Central memory CD8-positive, alpha-beta T cell (primary cell): ENCODE results near the gene NRP2.

Experiments
- ATAC-seq: fragments of 150-1000 bp; cut with Tn5 transposase; replicated peaks from 2 replicates; pipeline ENCODE4 v1.10.0; 2022; ENCODE audit warnings: mild to moderate bottlenecking, moderate FRiP score, moderate number of reproducible peaks; ENCODE audit not compliant: poor library complexity, severe bottlenecking; ENCODE audit errors: extremely low read depth
- DNase-seq, 2 donors: peaks; one replicate each; pipeline ENCODE4 v3.0.0; 2021; ENCODE audit warnings: low spot score in 2 of 2
- H3K27ac Mint-ChIP-seq: one replicate; pipeline ENCODE4 v1.8.0; 2022; ENCODE audit warnings: low read depth, mild to moderate bottlenecking, moderate library complexity, mixed read lengths
- H3K27me3 Mint-ChIP-seq: one replicate; pipeline ENCODE4 v1.8.0; 2022; ENCODE audit warnings: mixed read lengths
- H3K36me3 Mint-ChIP-seq: one replicate; pipeline ENCODE4 v1.8.0; 2022; ENCODE audit warnings: mild to moderate bottlenecking, moderate library complexity, mixed read lengths; ENCODE audit not compliant: insufficient read depth
- H3K4me1 Mint-ChIP-seq: one replicate; pipeline ENCODE4 v1.8.0; 2022; ENCODE audit warnings: mixed read lengths
- H3K4me3 Mint-ChIP-seq: one replicate; pipeline ENCODE4 v1.8.0; 2022; ENCODE audit warnings: mild to moderate bottlenecking, moderate library complexity, mixed read lengths
- H3K9me3 Mint-ChIP-seq: one replicate; pipeline ENCODE4 v1.8.0; 2022; ENCODE audit warnings: mixed read lengths

NRP2 gene

DNA sequence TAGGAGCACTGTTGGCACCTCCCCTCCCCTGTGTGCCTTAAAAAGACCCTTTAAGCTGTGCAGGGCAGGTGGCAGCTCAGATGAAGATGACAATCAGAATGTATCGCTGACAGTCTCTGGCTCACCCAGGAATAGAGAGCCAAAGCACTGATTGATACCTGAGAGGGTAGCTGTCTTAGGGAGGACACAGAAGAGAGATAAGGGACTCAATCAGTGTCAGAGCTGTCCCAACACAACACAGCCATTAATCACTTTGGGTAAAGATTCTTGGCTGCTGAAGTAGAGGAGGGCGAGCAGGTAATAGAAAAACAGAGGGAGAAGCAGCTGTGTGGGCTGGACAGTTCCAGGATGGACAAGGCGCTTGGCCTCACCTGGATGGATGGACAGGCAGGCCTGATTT lies 124.9 kb downstream of the NRP2 start:
- no peak overlapping the region for H3K4me3 Mint-ChIP-seq
- no peak for ATAC-seq
- no peak overlapping the region for H3K27ac Mint-ChIP-seq
- H3K27me3 Mint-ChIP-seq: peaks cover 28% of the 10 kb centered on the region
- no peak for DNase-seq
- no peaks in the 10 kb centered on the region for H3K36me3 Mint-ChIP-seq
- H3K4me1 Mint-ChIP-seq: no peaks in the 10 kb centered on the region
- H3K9me3 Mint-ChIP-seq: no peaks in the 10 kb centered on the region

DNA sequence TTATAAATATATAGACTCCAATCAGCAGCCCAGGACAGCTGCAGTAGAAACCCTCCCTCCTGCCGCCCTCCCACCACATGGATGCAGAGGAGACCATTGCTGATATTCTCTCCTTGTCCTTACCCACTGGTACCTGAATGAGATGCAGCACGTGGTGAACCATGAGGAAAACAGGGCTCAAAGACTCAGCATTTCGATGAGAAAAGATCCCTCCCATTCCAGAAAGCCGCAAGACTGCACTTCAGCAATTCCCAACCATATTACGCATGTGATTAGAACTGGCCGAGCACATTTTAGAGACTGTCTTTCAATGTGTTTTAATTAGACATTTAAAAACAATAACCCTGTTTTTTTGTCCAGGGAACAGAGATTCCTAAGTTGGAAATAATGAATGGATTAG lies 125.5 kb downstream of the NRP2 start:
- no peaks in the 10 kb centered on the region for H3K4me1 Mint-ChIP-seq
- DNase-seq: no peak
- no peaks in the 10 kb centered on the region for H3K9me3 Mint-ChIP-seq
- peaks cover 23% of the 10 kb centered on the region for H3K27me3 Mint-ChIP-seq
- H3K4me3 Mint-ChIP-seq: no peak overlapping the region
- no peak overlapping the region for H3K27ac Mint-ChIP-seq
- ATAC-seq: no peak
- no peaks in the 10 kb centered on the region for H3K36me3 Mint-ChIP-seq

DNA sequence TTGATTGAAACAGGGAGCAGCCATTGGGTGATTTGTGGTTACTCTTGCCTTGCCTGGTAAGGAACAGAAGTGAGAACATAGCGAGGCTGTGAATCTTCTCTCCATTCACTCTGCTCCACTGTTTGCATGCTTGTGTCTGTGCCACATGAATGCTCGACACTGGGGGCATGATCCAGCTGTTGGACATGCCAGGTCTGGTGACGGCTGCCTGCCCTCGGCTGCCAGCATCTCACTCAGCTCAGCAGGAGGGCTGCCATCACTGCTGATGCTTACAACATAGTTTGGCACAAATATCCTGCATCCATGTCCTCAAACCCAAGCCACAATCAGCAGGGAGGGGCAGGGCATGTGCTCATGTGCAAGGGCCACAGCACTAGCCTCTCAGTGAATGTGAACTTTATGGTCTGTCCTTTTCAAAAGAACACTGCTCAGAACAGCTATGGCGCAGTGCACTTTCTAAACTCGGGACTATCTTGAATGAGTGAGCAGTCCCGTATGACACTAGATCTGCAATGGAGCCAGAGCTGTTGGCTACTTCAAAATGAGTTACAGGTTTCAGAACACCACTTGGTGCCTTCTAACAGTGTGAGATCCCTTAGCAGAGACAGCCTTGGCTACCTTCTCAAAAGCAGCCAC lies 126.3 kb downstream of the NRP2 start:
- no peak for ATAC-seq
- H3K27me3 Mint-ChIP-seq: peaks cover 19% of the 10 kb centered on the region

DNA sequence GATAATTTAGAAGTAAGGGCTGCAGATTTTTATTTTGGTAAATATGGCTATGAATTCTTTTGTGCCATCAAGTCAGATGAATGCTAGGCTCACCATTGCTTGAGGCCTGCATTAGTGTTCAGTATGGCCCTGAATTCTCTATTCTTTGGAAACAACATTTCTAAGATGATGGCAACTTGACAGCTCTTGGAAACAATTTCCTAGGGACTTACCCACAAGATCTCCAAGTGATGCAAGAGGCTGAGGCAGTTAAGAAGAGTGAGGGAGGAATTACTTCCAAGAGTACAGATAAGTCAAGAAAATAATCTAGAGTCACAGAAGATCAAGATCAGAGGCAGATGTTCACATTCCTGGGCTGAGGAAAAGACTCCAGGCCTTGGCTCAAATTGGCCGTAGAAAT lies 129.1 kb downstream of the NRP2 start:
- Mint-ChIP-seq H3K36me3 (no peaks in the 10 kb centered on the region), H3K4me3 (no peak overlapping the region), H3K4me1 (no peaks in the 10 kb centered on the region), H3K27ac (no peak overlapping the region), H3K9me3 (no peaks in the 10 kb centered on the region), H3K27me3 (peaks cover 17% of the 10 kb centered on the region)
- DNase-seq (no peak), ATAC-seq (no peak)

More for the DNA sequence above, 126.3 kb downstream of the NRP2 start:
- Mint-ChIP-seq H3K27ac (no peak overlapping the region), H3K9me3 (no peaks in the 10 kb centered on the region), H3K36me3 (no peaks in the 10 kb centered on the region), H3K4me1 (no peaks in the 10 kb centered on the region), H3K4me3 (no peak overlapping the region)
- DNase-seq: no peak

DNA sequence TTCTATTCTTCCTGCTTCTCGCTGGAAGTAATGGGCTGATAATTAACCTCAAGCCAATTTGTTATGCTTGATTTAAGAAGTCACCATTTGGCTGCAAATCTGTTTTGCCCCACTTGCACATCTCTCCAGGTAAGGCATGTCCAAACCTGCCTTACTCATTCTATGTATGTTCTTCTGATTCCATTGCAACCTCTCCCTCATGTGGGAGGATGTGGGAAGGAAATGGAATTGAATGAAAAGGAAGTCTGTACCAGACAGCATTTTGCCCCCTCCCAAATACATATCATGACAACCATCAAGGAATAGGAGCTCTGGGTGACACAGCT lies 131.7 kb downstream of the NRP2 start:
- H3K36me3 Mint-ChIP-seq: no peaks in the 10 kb centered on the region
- H3K27ac Mint-ChIP-seq: no peak overlapping the region
- H3K4me3 Mint-ChIP-seq: no peak overlapping the region
- ATAC-seq (no peak), DNase-seq (no peak)
- no peaks in the 10 kb centered on the region for H3K4me1 Mint-ChIP-seq
- H3K9me3 Mint-ChIP-seq: no peaks in the 10 kb centered on the region
- H3K27me3 Mint-ChIP-seq: peaks cover 32% of the 10 kb centered on the region

DNA sequence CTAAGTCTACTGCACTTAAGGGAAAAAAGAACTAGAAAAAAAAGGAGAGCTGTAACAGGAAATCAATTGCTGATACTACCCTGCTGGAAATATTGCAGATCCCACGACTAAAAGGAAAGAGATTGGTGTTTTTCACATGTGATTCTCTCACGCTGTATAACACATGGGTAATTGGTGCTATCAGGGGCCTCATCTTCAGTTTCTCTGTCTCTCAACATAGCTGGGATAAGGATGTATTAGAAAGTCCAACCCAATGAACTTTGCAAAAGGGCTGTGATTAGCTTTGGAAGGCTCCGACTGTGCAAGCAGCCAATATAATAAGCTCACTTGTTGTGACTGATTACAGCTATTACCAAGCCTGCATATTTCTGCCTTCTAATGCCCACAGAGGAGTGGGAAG lies 133.4 kb downstream of the NRP2 start:
- DNase-seq: no peak
- peaks cover 37% of the 10 kb centered on the region for H3K27me3 Mint-ChIP-seq
- H3K4me3 Mint-ChIP-seq: no peak overlapping the region
- H3K9me3 Mint-ChIP-seq: no peaks in the 10 kb centered on the region
- ATAC-seq: no peak
- no peak overlapping the region for H3K27ac Mint-ChIP-seq
- no peaks in the 10 kb centered on the region for H3K4me1 Mint-ChIP-seq
- H3K36me3 Mint-ChIP-seq: no peaks in the 10 kb centered on the region

DNA sequence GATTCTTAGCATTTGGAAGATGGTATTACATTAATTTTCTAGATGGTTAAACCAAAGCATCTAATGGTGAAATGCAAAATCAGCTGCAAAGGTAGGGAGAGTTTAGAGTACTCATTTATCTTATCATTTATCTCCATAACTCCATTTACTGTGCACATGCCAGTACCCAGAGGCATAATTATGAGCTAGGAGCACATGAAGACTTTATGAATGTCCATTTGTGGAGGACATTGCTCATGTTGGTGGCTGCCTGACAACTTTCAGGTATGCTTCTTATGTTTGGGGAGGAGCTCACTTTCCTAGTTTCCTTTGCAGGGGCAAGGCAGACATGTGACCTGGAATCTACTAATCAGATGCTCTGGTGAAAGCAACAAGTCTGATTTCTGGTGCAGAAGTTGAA lies 134.0 kb downstream of the NRP2 start:
- DNase-seq: no peak
- no peak overlapping the region for H3K4me3 Mint-ChIP-seq
- no peaks in the 10 kb centered on the region for H3K4me1 Mint-ChIP-seq
- peaks cover 43% of the 10 kb centered on the region for H3K27me3 Mint-ChIP-seq
- no peak for ATAC-seq
- no peaks in the 10 kb centered on the region for H3K9me3 Mint-ChIP-seq
- no peaks in the 10 kb centered on the region for H3K36me3 Mint-ChIP-seq
- H3K27ac Mint-ChIP-seq: no peak overlapping the region

DNA sequence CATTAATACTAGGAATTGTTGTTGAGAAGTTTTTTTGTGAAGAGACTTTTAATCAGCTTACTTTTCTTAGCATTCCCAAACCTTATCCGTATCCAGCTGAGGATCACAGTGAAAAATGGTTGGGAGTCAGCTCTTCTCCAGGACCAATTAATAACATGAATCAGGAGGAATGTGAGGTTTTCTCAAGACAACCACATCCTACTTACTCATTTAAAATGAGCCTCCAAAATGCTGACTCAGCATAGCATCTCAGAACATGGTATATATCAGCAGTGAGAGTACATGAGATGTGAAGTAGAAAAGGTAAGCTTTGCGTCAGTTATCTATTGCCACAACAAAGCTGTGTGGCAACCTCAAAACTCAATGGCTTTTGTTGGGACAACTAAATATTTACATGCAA lies 140.3 kb downstream of the NRP2 start:
- H3K36me3 Mint-ChIP-seq: no peaks in the 10 kb centered on the region
- DNase-seq (no peak), ATAC-seq (no peak)
- H3K9me3 Mint-ChIP-seq: peaks cover 6% of the 10 kb centered on the region
- no peak overlapping the region for H3K4me3 Mint-ChIP-seq
- no peak overlapping the region for H3K27ac Mint-ChIP-seq
- no peaks in the 10 kb centered on the region for H3K4me1 Mint-ChIP-seq
- peaks cover 39% of the 10 kb centered on the region for H3K27me3 Mint-ChIP-seq

DNA sequence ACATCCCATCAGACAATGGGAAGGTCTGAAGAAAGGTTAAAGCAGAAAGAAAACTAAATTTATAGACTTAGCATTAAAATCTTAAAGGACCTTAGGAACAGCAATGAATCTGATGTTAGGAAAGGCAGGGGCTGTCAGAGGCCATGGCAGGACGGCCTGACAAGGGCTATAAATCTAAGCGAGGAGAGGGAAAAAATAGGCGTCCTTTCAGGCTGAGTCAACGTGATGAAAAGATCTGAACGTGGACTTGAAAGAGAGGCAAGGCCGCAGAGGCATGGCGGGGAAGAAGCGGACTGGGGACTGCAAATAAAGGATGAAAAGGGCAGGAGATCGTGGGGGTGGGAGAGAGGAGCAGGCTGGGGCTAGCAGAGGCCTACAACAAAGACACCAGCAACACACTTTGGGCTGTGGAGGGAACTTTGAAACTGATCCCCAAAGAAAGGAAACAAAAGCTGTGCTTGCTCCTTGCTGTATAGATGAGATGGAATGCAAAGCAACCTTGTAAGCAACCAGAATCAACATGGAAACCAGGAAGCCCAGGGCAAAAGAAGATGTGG lies 145.6 kb downstream of the NRP2 start:
- H3K36me3 Mint-ChIP-seq: no peaks in the 10 kb centered on the region
- peaks cover 6% of the 10 kb centered on the region for H3K9me3 Mint-ChIP-seq
- H3K4me3 Mint-ChIP-seq: no peak overlapping the region
- no peak for ATAC-seq
- DNase-seq: no peak
- H3K4me1 Mint-ChIP-seq: no peaks in the 10 kb centered on the region
- no peak overlapping the region for H3K27ac Mint-ChIP-seq
- H3K27me3 Mint-ChIP-seq: peaks cover 18% of the 10 kb centered on the region

DNA sequence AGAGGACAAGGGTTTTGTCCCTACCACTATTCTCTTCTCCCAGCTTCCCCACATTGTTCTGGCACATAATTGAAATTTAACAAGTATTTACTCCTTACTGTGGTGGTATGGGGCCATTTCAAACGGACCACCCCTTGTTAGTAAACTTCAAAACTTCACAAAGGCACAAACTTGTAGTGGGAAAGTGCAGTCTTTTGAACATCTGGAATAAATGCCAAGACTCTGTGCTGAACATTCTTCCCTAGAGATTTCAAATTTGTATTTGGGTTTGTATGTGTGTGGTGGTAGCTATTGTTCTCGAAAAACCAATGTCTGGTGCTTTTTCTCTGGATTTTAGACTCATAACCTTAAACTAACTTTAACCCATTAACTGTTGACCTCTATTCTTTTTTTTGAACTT lies 151.6 kb downstream of the NRP2 start:
- no peaks in the 10 kb centered on the region for H3K36me3 Mint-ChIP-seq
- peaks cover 21% of the 10 kb centered on the region for H3K27me3 Mint-ChIP-seq
- no peak for ATAC-seq
- no peaks in the 10 kb centered on the region for H3K9me3 Mint-ChIP-seq
- no peak overlapping the region for H3K4me3 Mint-ChIP-seq
- H3K27ac Mint-ChIP-seq: no peak overlapping the region
- no peaks in the 10 kb centered on the region for H3K4me1 Mint-ChIP-seq
- DNase-seq: no peak

DNA sequence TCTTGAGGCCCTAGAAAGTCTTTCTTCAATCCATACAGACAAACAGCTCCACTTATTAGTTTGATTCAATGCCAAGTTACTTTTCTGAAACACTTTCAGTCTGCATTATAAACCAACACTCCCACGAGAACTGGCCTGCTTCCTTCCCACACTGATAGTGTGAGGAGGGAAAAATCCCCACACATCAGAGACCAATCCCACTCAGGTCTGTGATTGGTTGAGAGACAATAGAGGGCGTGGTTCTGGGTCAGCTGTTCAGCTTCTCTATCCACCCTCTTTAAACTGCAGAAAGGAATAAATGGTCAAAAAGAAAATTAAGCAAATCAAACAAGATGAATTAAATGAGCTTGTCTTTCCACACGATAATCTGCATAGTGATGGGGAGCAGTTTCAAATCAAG lies 152.5 kb downstream of the NRP2 start:
- H3K4me3 Mint-ChIP-seq: no peak overlapping the region
- H3K36me3 Mint-ChIP-seq: no peaks in the 10 kb centered on the region
- no peak overlapping the region for H3K27ac Mint-ChIP-seq
- peaks cover 21% of the 10 kb centered on the region for H3K27me3 Mint-ChIP-seq
- ATAC-seq (no peak), DNase-seq (no peak)
- no peaks in the 10 kb centered on the region for H3K9me3 Mint-ChIP-seq
- H3K4me1 Mint-ChIP-seq: no peaks in the 10 kb centered on the region

DNA sequence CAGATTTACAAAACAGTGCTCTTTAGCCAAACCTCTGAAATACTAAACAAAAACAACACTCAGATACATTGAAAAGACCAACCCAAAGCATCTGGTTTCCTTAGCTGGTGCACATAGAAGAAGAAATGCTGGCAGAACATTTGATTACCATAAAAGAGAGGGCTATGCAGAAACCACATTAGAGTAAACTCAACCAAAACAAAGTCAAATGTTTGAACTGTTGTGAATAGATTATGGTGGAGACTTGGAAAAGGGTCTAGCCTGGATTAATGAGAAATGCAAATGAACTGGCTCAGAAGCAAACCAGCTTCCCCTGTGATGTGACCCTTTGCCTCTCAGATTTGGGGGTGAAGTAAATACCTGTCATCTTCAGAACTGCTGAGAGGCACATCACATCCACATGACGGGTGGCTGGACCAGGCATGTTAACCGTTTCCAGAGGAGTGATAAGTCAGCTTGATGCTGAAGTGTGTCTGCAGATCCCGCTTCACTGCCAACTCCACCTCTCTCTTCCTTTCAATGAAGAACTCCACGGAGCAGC lies 153.0 kb downstream of the NRP2 start:
- DNase-seq: no peak
- ATAC-seq: no peak
- Mint-ChIP-seq H3K4me1 (no peaks in the 10 kb centered on the region), H3K36me3 (no peaks in the 10 kb centered on the region), H3K4me3 (no peak overlapping the region), H3K9me3 (no peaks in the 10 kb centered on the region), H3K27me3 (peaks cover 21% of the 10 kb centered on the region), H3K27ac (no peak overlapping the region)

DNA sequence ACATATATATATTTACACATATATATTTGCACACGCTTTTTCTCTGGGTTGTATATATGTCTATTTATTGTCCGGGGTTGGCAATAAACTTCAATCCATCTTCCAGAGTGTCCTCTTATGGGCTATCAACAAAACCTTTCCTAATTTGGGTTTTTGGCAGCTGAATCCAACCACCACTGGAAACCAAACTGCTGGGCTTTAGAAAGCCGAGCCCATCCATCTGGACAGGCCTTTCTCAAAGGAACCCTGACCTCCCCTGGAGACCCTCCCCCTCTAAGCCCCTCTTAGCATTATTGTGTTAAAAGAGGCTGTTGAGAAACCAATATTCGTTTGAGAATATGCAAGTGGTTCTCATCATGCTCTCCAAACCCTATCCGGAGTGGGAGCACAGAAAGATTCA lies 153.6 kb downstream of the NRP2 start:
- H3K4me3 Mint-ChIP-seq: no peak overlapping the region
- H3K36me3 Mint-ChIP-seq: no peaks in the 10 kb centered on the region

More for the DNA sequence above, 153.6 kb downstream of the NRP2 start:
- H3K27me3 Mint-ChIP-seq: peaks cover 21% of the 10 kb centered on the region
- H3K27ac Mint-ChIP-seq: no peak overlapping the region
- no peaks in the 10 kb centered on the region for H3K9me3 Mint-ChIP-seq
- DNase-seq: no peak
- no peak for ATAC-seq
- no peaks in the 10 kb centered on the region for H3K4me1 Mint-ChIP-seq
